ENCODE measurements around the gene FBF1.

FBF1 gene

GRCh38 chr17:75894049-75894733, 46.7 kb downstream of the FBF1 start:
- TF ChIP-seq CTCF (IDR thresholded peaks at IDR 0.05; ENCODE audit: control insufficient read depth, extremely low read depth, insufficient read depth) = no peak
- H3K4me3 ChIP-seq (ENCODE audit: low read depth, low read length) = no peak overlapping the region
- DNase-seq (ENCODE audit: low read depth) = no peak

- no peak overlapping the region for H3K4me3 ChIP-seq (ENCODE audit: low read depth, low read length)
- no peak for DNase-seq (ENCODE audit: low read depth)
- no peak for TF ChIP-seq CTCF (IDR thresholded peaks at IDR 0.05; ENCODE audit: control insufficient read depth, extremely low read depth, insufficient read depth)
Measured at GRCh38 chr17:75893305-75894048, 47.4 kb downstream of the FBF1 start.

- TF ChIP-seq CTCF (IDR thresholded peaks at IDR 0.05; ENCODE audit: control insufficient read depth, extremely low read depth, insufficient read depth) = no peak
- no peak for DNase-seq (ENCODE audit: low read depth)
- H3K4me3 ChIP-seq (ENCODE audit: low read depth, low read length) = no peak overlapping the region
Measured at GRCh38 chr17:75892556-75893224, 48.2 kb downstream of the FBF1 start.

- no peak for DNase-seq (ENCODE audit: low read depth)
- no peak overlapping the region for H3K4me3 ChIP-seq (ENCODE audit: low read depth, low read length)
- no peak for TF ChIP-seq CTCF (IDR thresholded peaks at IDR 0.05; ENCODE audit: control insufficient read depth, extremely low read depth, insufficient read depth)
Measured at GRCh38 chr17:75891605-75892555, 49.0 kb downstream of the FBF1 start.

GRCh38 chr17:75891022-75891604, 49.7 kb downstream of the FBF1 start:
- H3K4me3 ChIP-seq (ENCODE audit: low read depth, low read length) = no peak overlapping the region
- no peak for TF ChIP-seq CTCF (IDR thresholded peaks at IDR 0.05; ENCODE audit: control insufficient read depth, extremely low read depth, insufficient read depth)
- DNase-seq (ENCODE audit: low read depth) = no peak

GRCh38 chr17:75889454-75889853, 51.4 kb downstream of the FBF1 start:
- no peak overlapping the region for H3K4me3 ChIP-seq (ENCODE audit: low read depth, low read length)
- no peak for DNase-seq (ENCODE audit: low read depth)
- TF ChIP-seq CTCF (IDR thresholded peaks at IDR 0.05; ENCODE audit: control insufficient read depth, extremely low read depth, insufficient read depth) = no peak

All from LNCaP clone FGC (cell line).